Measurements from ENCODE around the gene TCHHL1. TPM values are rescaled to one million over a fixed set of nuclear protein-coding genes. Genes with fewer than 3 reads are reported as not detected.

Gene TCHHL1
- total and polyA plus RNA-seq, 4 experiments from 2014 or later: not detected

- peak overlapping the region in 1 of 2 donors; percentile 49 for H3K4me3 ChIP-seq (ENCODE audit: low read length in 2 of 2)
- intact Hi-C loops (cut with micrococcal nuclease): loop anchor here (10.0 kb wide), 1 partner anchor 58 kb away; no protein-coding TSS in a partner anchor
- H3K36me3 Mint-ChIP-seq: no peaks in the 10 kb centered on the region
Measured at GRCh38 chr1:152112885-152113432, 24.1 kb upstream of the TCHHL1 start.

GRCh38 chr1:152112101-152112884, 23.4 kb upstream of the TCHHL1 start:
- peaks cover 8 to 35% of the 10 kb centered on the region in 2 donors for H3K27me3 Mint-ChIP-seq
- no peak overlapping the region for H3K4me3 Mint-ChIP-seq
- DNase-seq: no peak
- H3K27me3 ChIP-seq (ENCODE audit: insufficient read depth, low read length): peaks cover 44% of the 10 kb centered on the region
- H3K4me1 ChIP-seq (ENCODE audit: insufficient read depth, low read length): peaks cover 47% of the 10 kb centered on the region
- H3K9me3 Mint-ChIP-seq: peaks cover 0 to 11% (median 7%) of the 10 kb centered on the region in 8 donors
- H3K27ac ChIP-seq (ENCODE audit: low read depth, low read length): no peak overlapping the region
- peaks cover 0 to 11% (median 8%) of the 10 kb centered on the region in 4 donors for H3K4me1 Mint-ChIP-seq
- H3K27ac Mint-ChIP-seq: no peak overlapping the region
- no peaks in the 10 kb centered on the region for H3K9me3 ChIP-seq (ENCODE audit: control insufficient read depth in 1 of 2, low read length in 2 of 2)
- intact Hi-C loops (cut with micrococcal nuclease): loop anchor here (10.0 kb wide), 1 partner anchor 57 kb away; no protein-coding TSS in a partner anchor
- H3K36me3 Mint-ChIP-seq: peaks cover 0 to 4% of the 10 kb centered on the region in 2 donors
- ChIA-PET CTCF (ENCODE audit: partially characterized antibody) (interaction anchor here (0.9 to 2.2 kb wide), 3 partner anchors 59 to 368 kb away, joined by 3 to 7 read pairs (median 3); no protein-coding TSS in a partner anchor), POLR2A (ENCODE audit: partially characterized antibody) (no interaction called here)
- H3K4me3 ChIP-seq (ENCODE audit: low read length in 2 of 2): peak overlapping the region in 1 of 2 donors; percentile 49
- H3K36me3 ChIP-seq (ENCODE audit: insufficient read depth, low read length): no peaks in the 10 kb centered on the region

More at GRCh38 chr1:152112885-152113432, 24.1 kb upstream of the TCHHL1 start:
- CTCF ChIA-PET (ENCODE audit: partially characterized antibody): interaction anchor here (1.0 to 2.2 kb wide), 2 partner anchors 60 to 74 kb away, joined by 3 to 7 read pairs; no protein-coding TSS in a partner anchor
- POLR2A ChIA-PET (ENCODE audit: partially characterized antibody): no interaction called here
- peaks cover 44% of the 10 kb centered on the region for H3K4me1 ChIP-seq (ENCODE audit: insufficient read depth, low read length)
- H3K36me3 ChIP-seq (ENCODE audit: insufficient read depth, low read length): no peaks in the 10 kb centered on the region
- peaks cover 10 to 32% of the 10 kb centered on the region in 2 donors for H3K27me3 Mint-ChIP-seq
- H3K4me3 Mint-ChIP-seq: peak overlapping the region in 2 of 8 donors; percentile 3 to 12
- peaks cover 0 to 5% (median 3%) of the 10 kb centered on the region in 8 donors for H3K9me3 Mint-ChIP-seq
- H3K27ac ChIP-seq (ENCODE audit: low read depth, low read length): no peak overlapping the region
- H3K9me3 ChIP-seq (ENCODE audit: control insufficient read depth in 1 of 2, low read length in 2 of 2): no peaks in the 10 kb centered on the region
- no peak for DNase-seq
- H3K27me3 ChIP-seq (ENCODE audit: insufficient read depth, low read length): peaks cover 37% of the 10 kb centered on the region
- peaks cover 0 to 5% (median 4%) of the 10 kb centered on the region in 4 donors for H3K4me1 Mint-ChIP-seq
- H3K27ac Mint-ChIP-seq: no peak overlapping the region

GRCh38 chr1:152111515-152111968, 22.7 kb upstream of the TCHHL1 start:
- Mint-ChIP-seq H3K4me1 (peaks cover 0 to 13% (median 9%) of the 10 kb centered on the region in 4 donors), H3K36me3 (peaks cover 0 to 4% of the 10 kb centered on the region in 2 donors), H3K9me3 (peaks cover 0 to 15% (median 11%) of the 10 kb centered on the region in 8 donors), H3K4me3 (no peak overlapping the region), H3K27me3 (peaks cover 8 to 33% of the 10 kb centered on the region in 2 donors), H3K27ac (no peak overlapping the region)
- no peaks in the 10 kb centered on the region for H3K9me3 ChIP-seq (ENCODE audit: control insufficient read depth in 1 of 2, low read length in 2 of 2)
- ChIA-PET CTCF (ENCODE audit: partially characterized antibody) (interaction anchor here (0.9 to 2.2 kb wide), 4 partner anchors 59 to 369 kb away, joined by 3 to 7 read pairs (median 3); no protein-coding TSS in a partner anchor), POLR2A (ENCODE audit: partially characterized antibody) (interaction anchor here (0.7 to 1.2 kb wide), 2 partner anchors 13 to 256 kb away, joined by 3 to 4 read pairs; no protein-coding TSS in a partner anchor)
- H3K36me3 ChIP-seq (ENCODE audit: insufficient read depth, low read length): no peaks in the 10 kb centered on the region
- peaks cover 47% of the 10 kb centered on the region for H3K27me3 ChIP-seq (ENCODE audit: insufficient read depth, low read length)
- intact Hi-C loops (cut with micrococcal nuclease): loop anchor here (10.0 kb wide), 1 partner anchor 57 kb away; no protein-coding TSS in a partner anchor
- peak in 2 of 5 donors; percentile 16 to 22 for DNase-seq
- H3K4me1 ChIP-seq (ENCODE audit: insufficient read depth, low read length): peaks cover 47% of the 10 kb centered on the region
- peak overlapping the region; percentile 47 to 59 for H3K4me3 ChIP-seq (ENCODE audit: low read length in 2 of 2)
- no peak overlapping the region for H3K27ac ChIP-seq (ENCODE audit: low read depth, low read length)

- peaks cover 47% of the 10 kb centered on the region for H3K4me1 ChIP-seq (ENCODE audit: insufficient read depth, low read length)
Measured at GRCh38 chr1:152110860-152111514, 22.1 kb upstream of the TCHHL1 start.

GRCh38 chr1:152110365-152110859, 21.5 kb upstream of the TCHHL1 start:
- Histone ChIP-seq H3K9me3 (ENCODE audit: control insufficient read depth in 1 of 2, low read length in 2 of 2) (no peaks in the 10 kb centered on the region), H3K27me3 (ENCODE audit: insufficient read depth, low read length) (peaks cover 57% of the 10 kb centered on the region), H3K36me3 (ENCODE audit: insufficient read depth, low read length) (no peaks in the 10 kb centered on the region), H3K4me1 (ENCODE audit: insufficient read depth, low read length) (peaks cover 47% of the 10 kb centered on the region), H3K4me3 (ENCODE audit: low read length in 2 of 2) (peak overlapping the region; percentile 42 to 59), H3K27ac (ENCODE audit: low read depth, low read length) (no peak overlapping the region)
- CTCF ChIA-PET (ENCODE audit: partially characterized antibody): interaction anchor here (1.1 to 1.9 kb wide), 6 partner anchors 31 to 349 kb away, joined by 3 to 8 read pairs (median 4); no protein-coding TSS in a partner anchor
- H3K27ac Mint-ChIP-seq: no peak overlapping the region
- POLR2A ChIA-PET (ENCODE audit: partially characterized antibody): interaction anchor here (1.2 to 1.7 kb wide), 2 partner anchors 14 to 75 kb away, joined by 4 to 8 read pairs; partner anchors contain the start of gene S100A11
- H3K9me3 Mint-ChIP-seq: peaks cover 0 to 20% (median 11%) of the 10 kb centered on the region in 8 donors
- H3K36me3 Mint-ChIP-seq: peaks cover 0 to 4% of the 10 kb centered on the region in 2 donors
- H3K4me3 Mint-ChIP-seq: no peak overlapping the region
- intact Hi-C loops (cut with micrococcal nuclease): loop anchor here (10.0 kb wide), 1 partner anchor 56 kb away; no protein-coding TSS in a partner anchor
- H3K27me3 Mint-ChIP-seq: peaks cover 11 to 33% of the 10 kb centered on the region in 2 donors
- H3K4me1 Mint-ChIP-seq: peaks cover 0 to 13% (median 9%) of the 10 kb centered on the region in 4 donors
- peak in 4 of 5 donors; percentile 21 to 30 (median 28) for DNase-seq

More at GRCh38 chr1:152110860-152111514, 22.1 kb upstream of the TCHHL1 start:
- Histone ChIP-seq H3K9me3 (ENCODE audit: control insufficient read depth in 1 of 2, low read length in 2 of 2) (no peaks in the 10 kb centered on the region), H3K27ac (ENCODE audit: low read depth, low read length) (no peak overlapping the region), H3K36me3 (ENCODE audit: insufficient read depth, low read length) (no peaks in the 10 kb centered on the region), H3K27me3 (ENCODE audit: insufficient read depth, low read length) (peaks cover 51% of the 10 kb centered on the region), H3K4me3 (ENCODE audit: low read length in 2 of 2) (peak overlapping the region; percentile 47 to 59)
- ChIA-PET CTCF (ENCODE audit: partially characterized antibody) (interaction anchor here (1.5 to 2.2 kb wide), 6 partner anchors 30 to 349 kb away, joined by 3 to 8 read pairs (median 4); no protein-coding TSS in a partner anchor), POLR2A (ENCODE audit: partially characterized antibody) (interaction anchor here (0.7 to 1.7 kb wide), 3 partner anchors 13 to 256 kb away, joined by 3 to 8 read pairs (median 4); partner anchors contain the start of gene S100A11)
- peaks cover 0 to 20% (median 11%) of the 10 kb centered on the region in 8 donors for H3K9me3 Mint-ChIP-seq
- no peak overlapping the region for H3K27ac Mint-ChIP-seq
- intact Hi-C loops (cut with micrococcal nuclease): loop anchor here (10.0 kb wide), 1 partner anchor 56 kb away; no protein-coding TSS in a partner anchor
- peaks cover 0 to 13% (median 9%) of the 10 kb centered on the region in 4 donors for H3K4me1 Mint-ChIP-seq
- peak; percentile 21 to 39 (median 25) for DNase-seq
- peaks cover 0 to 4% of the 10 kb centered on the region in 2 donors for H3K36me3 Mint-ChIP-seq
- H3K27me3 Mint-ChIP-seq: peaks cover 11 to 35% of the 10 kb centered on the region in 2 donors
- H3K4me3 Mint-ChIP-seq: no peak overlapping the region

GRCh38 chr1:152109998-152110294, 21.1 kb upstream of the TCHHL1 start:
- intact Hi-C loops (cut with micrococcal nuclease): loop anchor here (10.0 kb wide), 1 partner anchor 55 kb away; no protein-coding TSS in a partner anchor
- peak overlapping the region; percentile 42 to 59 for H3K4me3 ChIP-seq (ENCODE audit: low read length in 2 of 2)
- peaks cover 0 to 13% (median 9%) of the 10 kb centered on the region in 4 donors for H3K4me1 Mint-ChIP-seq

More at GRCh38 chr1:152109998-152110294, 21.1 kb upstream of the TCHHL1 start:
- Histone ChIP-seq H3K4me1 (ENCODE audit: insufficient read depth, low read length) (peaks cover 47% of the 10 kb centered on the region), H3K27ac (ENCODE audit: low read depth, low read length) (no peak overlapping the region), H3K27me3 (ENCODE audit: insufficient read depth, low read length) (peaks cover 62% of the 10 kb centered on the region), H3K9me3 (ENCODE audit: control insufficient read depth in 1 of 2, low read length in 2 of 2) (no peaks in the 10 kb centered on the region), H3K36me3 (ENCODE audit: insufficient read depth, low read length) (no peaks in the 10 kb centered on the region)
- no peak for DNase-seq
- no peak overlapping the region for H3K4me3 Mint-ChIP-seq
- H3K36me3 Mint-ChIP-seq: peaks cover 0 to 4% of the 10 kb centered on the region in 2 donors
- H3K27me3 Mint-ChIP-seq: peaks cover 13 to 34% of the 10 kb centered on the region in 2 donors
- H3K9me3 Mint-ChIP-seq: peaks cover 0 to 20% (median 10%) of the 10 kb centered on the region in 8 donors
- CTCF ChIA-PET (ENCODE audit: partially characterized antibody): interaction anchor here (1.1 to 1.9 kb wide), 5 partner anchors 31 to 350 kb away, joined by 3 to 8 read pairs (median 4); no protein-coding TSS in a partner anchor
- no peak overlapping the region for H3K27ac Mint-ChIP-seq
- POLR2A ChIA-PET (ENCODE audit: partially characterized antibody): interaction anchor here (1.7 kb wide), 1 partner anchor 74 kb away, joined by 8 read pairs; the partner anchor contains the start of gene S100A11

Measured in CD4-positive, alpha-beta memory T cell (primary cell).